GM21423 (cell line): ENCODE measurements around the gene TSPOAP1.

Experiments used
- ATAC-seq: cut with Tn5 transposase; IDR thresholded peaks from one replicate; pipeline ENCODE4 v1.9.1; 2021; ENCODE audit warnings: mild to moderate bottlenecking, moderate library complexity; ENCODE audit not compliant: unreplicated experiment

Gene TSPOAP1

GRCh38 chr17:58363457-58364185 is 35.0 kb upstream of the TSPOAP1 start:
- no peak for ATAC-seq

DNA sequence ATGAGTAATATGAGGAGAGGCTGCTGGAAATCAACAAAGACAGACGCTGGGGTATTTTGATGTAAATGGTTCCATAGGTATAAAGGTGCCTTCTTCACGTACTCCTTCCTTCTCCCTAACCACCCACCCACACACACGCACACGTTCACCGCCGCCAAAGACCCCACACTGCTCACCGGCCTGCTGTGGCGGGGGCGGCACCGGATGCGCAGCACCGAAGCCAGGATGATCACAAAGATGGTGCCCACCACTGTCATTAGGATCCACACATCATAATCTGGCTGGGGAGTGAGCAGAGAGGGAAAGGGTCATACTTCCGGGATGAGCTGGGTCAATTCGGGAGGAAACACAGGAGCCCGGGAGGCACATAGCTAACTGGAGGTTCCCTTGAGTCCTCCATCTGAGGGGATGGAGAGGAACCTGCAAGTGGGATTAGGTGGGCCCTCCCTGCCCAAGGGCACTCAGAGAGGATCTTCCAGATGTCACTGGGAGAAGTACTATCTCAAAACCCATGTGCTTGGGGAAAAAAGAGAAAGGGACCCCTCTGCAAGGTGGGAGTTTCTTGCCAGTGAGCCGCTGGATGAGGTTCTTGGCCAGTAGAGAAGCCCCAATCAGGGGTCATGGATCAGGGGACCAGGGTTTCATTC is 33.9 kb upstream of the TSPOAP1 start:
- no peak for ATAC-seq

- ATAC-seq, result no peak
These were observed 31.9 kb upstream of the TSPOAP1 start for GRCh38 chr17:58360296-58361063.

DNA sequence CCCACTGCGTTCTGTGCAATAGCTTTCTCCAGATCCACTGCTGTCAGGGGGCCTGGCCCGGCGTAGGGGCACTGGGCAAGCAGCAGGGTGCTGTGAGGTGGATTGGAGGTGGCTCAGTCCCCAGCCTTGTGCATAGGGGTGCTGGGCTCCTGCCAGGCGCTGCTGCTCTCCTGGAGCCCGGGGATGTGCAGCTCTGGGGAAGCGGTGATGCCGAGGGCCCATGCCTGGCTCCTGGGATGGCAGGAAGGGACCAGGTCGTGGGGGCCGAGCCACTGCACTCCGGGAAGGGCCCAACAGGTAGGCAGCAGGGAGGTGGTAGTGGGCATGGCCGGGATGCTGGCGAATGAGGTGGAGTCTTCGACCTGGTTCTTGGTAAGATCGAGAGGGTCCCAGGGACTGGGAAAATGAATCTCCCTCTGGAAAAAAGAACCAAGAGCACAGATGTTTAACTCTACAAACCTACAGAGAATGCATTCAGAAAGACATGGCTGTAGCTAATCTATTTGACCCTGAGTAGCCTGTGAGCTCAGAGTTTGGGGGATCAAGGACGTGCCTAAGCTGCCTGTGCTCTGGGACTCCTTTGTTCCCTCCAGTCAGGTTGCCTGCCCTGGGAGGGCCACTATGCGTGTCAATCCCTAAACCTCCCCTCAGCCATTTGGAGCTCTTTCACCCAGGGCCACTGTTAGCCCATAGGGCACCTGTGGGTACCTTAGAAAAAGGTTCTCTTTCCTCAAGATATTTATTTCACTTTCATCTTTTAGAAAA is 30.0 kb upstream of the TSPOAP1 start:
- ATAC-seq, result no peak

GRCh38 chr17:58357312-58358297 is 29.0 kb upstream of the TSPOAP1 start:
- no peak for ATAC-seq

GRCh38 chr17:58356231-58356630 is 27.6 kb upstream of the TSPOAP1 start:
- no peak for ATAC-seq

- no peak for ATAC-seq
These were observed 26.1 kb upstream of the TSPOAP1 start for GRCh38 chr17:58354541-58355216.

DNA sequence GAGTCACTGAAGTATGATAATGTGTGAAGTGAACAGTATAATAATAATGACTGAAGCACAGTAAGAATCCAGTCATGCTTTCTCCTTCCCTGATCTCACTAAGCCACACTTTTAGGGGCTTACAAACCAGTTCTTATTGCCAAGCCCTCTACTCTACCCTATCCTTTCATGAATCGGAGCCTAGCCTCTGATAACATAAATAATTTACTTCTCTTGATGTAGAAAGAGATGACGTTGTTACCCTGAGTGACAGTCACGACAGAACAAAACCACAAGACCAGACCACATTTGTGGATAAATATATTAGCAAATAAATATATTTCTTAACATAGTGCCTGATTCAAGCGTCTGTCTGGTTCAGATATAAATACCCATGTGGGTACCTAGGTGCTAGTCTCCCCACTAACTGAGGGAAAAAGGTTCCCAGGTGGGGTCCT is 24.8 kb upstream of the TSPOAP1 start:
- no peak for ATAC-seq

- ATAC-seq, result no peak
These were observed 24.2 kb upstream of the TSPOAP1 start for GRCh38 chr17:58352596-58353388.

DNA sequence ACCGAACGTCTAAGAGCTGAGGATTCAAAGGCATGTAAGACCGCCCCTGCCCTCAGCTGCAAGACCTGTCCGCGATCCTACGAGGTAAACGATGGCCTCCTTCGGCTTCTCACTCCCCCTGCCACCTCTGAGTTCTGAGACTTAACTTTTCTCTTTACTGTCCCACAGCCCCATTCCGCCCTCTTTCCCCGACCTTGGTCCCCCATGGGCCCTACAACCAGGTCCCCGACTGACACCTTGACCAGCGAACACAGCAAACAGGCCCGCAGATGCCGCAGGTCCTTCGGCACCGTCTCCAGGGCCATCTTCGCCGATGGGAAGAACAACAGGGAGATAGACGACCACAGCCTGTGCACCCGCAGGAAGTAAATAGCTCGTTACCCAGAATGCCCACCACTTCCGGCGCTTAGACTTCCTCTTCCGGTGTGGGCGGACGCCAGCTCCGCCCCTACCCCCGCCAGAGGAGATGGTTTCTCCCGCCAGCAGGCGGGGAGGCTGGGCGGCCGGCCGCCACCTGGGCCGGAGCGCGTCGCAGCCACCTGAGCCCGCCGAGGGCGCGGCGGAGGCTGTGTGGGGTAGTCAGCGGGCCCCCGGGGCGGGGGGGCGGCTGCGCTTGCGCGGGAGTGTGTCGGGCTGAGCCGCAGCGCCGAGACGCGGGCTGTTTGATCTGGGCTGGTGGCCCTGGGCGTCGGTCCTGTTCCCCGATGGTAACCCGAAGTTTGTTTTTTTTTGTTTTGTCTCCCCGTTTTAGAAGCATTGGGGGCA is 23.4 kb upstream of the TSPOAP1 start, which contains the start of gene SUPT4H1:
SUPT4H1 (minus strand) TSS at position 371 of the 765 bp plus-strand sequence; CDS start at position 305, 66 bp downstream.
- peak; percentile 98 for ATAC-seq

DNA sequence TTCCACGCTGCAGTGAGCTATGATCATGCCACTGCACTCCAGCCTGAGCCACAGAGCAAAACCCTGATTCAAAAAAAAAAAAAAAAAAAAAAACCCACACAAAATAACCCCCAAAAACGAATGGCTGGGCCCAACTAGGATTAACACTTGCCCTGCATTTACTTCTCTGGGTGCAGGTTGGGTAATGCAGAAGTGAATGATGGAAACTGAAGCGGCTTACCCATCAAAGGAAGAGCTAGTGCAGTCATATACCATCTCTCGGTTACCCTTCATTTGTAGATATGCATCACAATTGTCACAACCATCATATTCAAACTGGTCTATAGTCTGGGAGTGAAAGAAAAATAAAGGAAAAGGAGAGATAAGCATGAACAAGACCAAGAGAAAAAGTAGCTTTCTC is 22.6 kb upstream of the TSPOAP1 start:
- ATAC-seq, result no peak

DNA sequence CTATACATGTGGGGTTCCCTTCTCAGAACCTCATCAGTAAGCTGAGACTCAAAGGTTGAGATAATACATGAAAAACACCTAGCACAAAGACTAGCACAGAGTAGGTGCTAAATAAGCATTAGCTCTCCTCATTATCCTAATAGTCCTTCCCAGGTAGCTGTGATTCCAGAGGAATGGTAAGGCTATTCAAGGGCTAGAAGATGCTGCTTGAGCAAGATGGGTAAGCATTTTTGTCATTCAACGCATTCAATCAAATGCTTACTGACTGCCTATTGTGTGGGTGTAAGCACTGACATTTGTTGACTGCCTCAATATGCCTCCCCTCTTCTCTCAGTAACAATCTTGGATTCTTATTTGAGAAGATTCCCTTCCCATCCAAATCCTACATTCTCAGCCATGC is 19.4 kb upstream of the TSPOAP1 start:
- ATAC-seq, result no peak

- no peak for ATAC-seq
These were observed 16.9 kb upstream of the TSPOAP1 start for GRCh38 chr17:58345500-58345899.

GRCh38 chr17:58344791-58345157 is 16.2 kb upstream of the TSPOAP1 start:
- peak; percentile 38 for ATAC-seq

DNA sequence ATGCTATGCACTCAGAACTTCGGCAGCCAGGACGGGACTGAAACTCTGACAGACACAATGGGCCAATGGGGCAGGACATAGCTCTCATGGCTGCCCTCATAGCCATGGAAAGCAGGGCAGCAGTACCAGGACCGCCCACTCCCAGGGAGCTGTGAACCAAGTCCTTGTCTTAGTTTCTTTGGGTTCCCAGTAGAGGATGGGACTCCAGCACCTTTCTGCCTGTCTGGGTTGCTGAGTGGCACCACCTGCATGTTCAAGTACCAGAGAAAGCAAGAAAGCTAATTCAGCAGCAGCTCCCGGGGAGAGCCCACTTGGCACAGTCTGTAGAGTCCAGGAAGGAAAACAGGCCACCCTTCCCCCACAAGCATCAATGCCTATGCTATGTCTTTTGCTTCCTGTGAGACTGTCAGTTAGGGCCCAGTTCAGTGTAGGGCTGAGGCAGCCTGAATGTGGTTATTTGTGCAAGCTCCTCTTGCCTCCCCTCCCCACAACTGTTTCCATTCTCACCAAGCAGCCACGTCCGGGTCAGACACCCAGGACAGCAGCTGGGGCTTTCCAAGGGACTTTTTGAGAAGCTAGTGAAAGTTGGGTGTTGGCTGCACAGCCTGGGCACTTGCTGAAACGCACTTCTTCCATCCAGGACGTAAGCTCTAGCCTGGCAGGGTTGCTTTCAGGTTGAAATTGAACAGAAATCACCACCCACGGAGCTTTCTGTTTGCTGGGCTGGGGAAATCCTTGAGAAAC is 15.6 kb upstream of the TSPOAP1 start:
- peak; percentile 81 for ATAC-seq

DNA sequence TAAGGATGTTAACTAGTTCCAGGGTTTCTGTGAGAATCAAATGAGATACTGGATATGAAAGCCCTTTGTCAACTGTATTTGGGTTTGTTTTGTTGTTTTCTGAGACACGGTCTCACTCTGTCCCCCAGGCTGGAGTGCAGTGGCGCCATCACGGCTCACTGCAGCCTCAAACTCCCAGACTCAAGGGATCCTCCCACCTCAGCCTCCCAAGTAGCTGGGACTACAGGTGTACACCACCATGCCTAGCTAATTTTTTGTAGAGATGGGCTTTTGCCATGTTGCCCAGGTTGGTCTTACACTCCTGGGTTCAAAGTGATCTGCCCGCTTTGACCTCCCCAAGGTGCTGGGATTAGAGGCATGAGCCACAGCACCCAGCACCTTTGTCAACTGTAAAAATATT is 14.5 kb upstream of the TSPOAP1 start:
- ATAC-seq, result no peak

- ATAC-seq, result no peak
These were observed 13.4 kb upstream of the TSPOAP1 start for GRCh38 chr17:58341861-58342475.
